Neuronal stem cell (in vitro differentiated cells): ENCODE results near the gene ATP1A3.

ENCODE experiments used
- DNase-seq: peaks from one replicate; pipeline ENCODE4 v3.0.0-alpha.2; 2013; ENCODE audit warnings: low spot score
- H2AFZ ChIP-seq: one replicate; pipeline ENCODE4 v1.6.1; 2013; ENCODE audit warnings: mild to moderate bottlenecking, low read length, inconsistent platforms
- H2AK5ac ChIP-seq: 2 replicates; pipeline ENCODE4 v1.6.1; 2013; ENCODE audit warnings: low read depth, mild to moderate bottlenecking, inconsistent platforms, low read length, moderate library complexity, mixed read lengths
- H2BK120ac ChIP-seq: 2 replicates; pipeline ENCODE4 v1.6.1; 2013; ENCODE audit warnings: low read depth, mild to moderate bottlenecking, inconsistent platforms, low read length, moderate library complexity, mixed read lengths
- H2BK12ac ChIP-seq: one replicate; pipeline ENCODE4 v1.6.1; 2013; ENCODE audit warnings: low read length, inconsistent platforms
- H2BK15ac ChIP-seq: 2 replicates; pipeline ENCODE4 v1.6.1; 2013; ENCODE audit warnings: mild to moderate bottlenecking, low read length, inconsistent platforms, mixed read lengths
- H2BK5ac ChIP-seq: one replicate; pipeline ENCODE4 v1.6.1; 2013; ENCODE audit warnings: inconsistent platforms, mild to moderate bottlenecking, low read length, moderate library complexity
- H3K14ac ChIP-seq: one replicate; pipeline ENCODE4 v1.6.1; 2013; ENCODE audit warnings: low read length, inconsistent platforms
- H3K18ac ChIP-seq: 2 replicates; pipeline ENCODE4 v1.6.1; 2013; ENCODE audit warnings: low read length, inconsistent platforms
- H3K23ac ChIP-seq: 2 replicates; pipeline ENCODE4 v1.6.1; 2013; ENCODE audit warnings: low read depth, mild to moderate bottlenecking, mixed read lengths, low read length, inconsistent platforms; ENCODE audit not compliant: poor library complexity
- H3K27ac ChIP-seq: replicated peaks from 3 replicates; pipeline ENCODE4 v1.5.1; 2013; ENCODE audit warnings: low read length, inconsistent platforms
- H3K27me3 ChIP-seq, 3 experiments: 2 replicates each; pipeline ENCODE4 v1.6.1; 2013; ENCODE audit warnings: low read length in 3 of 3, mild to moderate bottlenecking in 2 of 3, inconsistent platforms in 1 of 3, low read depth in 1 of 3, mixed read lengths in 1 of 3, moderate library complexity in 1 of 3; ENCODE audit not compliant: control insufficient read depth in 3 of 3, insufficient read depth in 3 of 3
- H3K36me3 ChIP-seq, 2 donors: replicated peaks in 1 of 2; 2 replicates each; pipeline ENCODE4 v1.6.1; 2013; ENCODE audit warnings: low read length in 2 of 2; ENCODE audit not compliant: control insufficient read depth in 2 of 2, insufficient read depth in 2 of 2
- H3K4ac ChIP-seq: 2 replicates; pipeline ENCODE4 v1.6.1; 2013; ENCODE audit warnings: inconsistent platforms, mild to moderate bottlenecking, low read length, moderate library complexity
- H3K4me1 ChIP-seq, 2 donors: 1 replicate in 1 of 2; 2 replicates in 1 of 2; pipeline ENCODE4 v1.6.1; 2013; ENCODE audit warnings: low read length in 2 of 2, low read depth in 1 of 2; ENCODE audit not compliant: control insufficient read depth in 2 of 2, insufficient read depth in 1 of 2
- H3K4me2 ChIP-seq: one replicate; pipeline ENCODE4 v1.6.1; 2013; ENCODE audit warnings: mild to moderate bottlenecking, low read length, inconsistent platforms; ENCODE audit not compliant: insufficient read depth, poor library complexity, severe bottlenecking
- H3K4me3 ChIP-seq, 2 donors: 2 replicates each; pipeline ENCODE4 v1.5.1; 2013; ENCODE audit warnings: low read length in 2 of 2, mild to moderate bottlenecking in 2 of 2, inconsistent platforms in 1 of 2, moderate library complexity in 1 of 2
- H3K79me1 ChIP-seq: one replicate; pipeline ENCODE4 v1.6.1; 2013; ENCODE audit warnings: low read depth, mild to moderate bottlenecking, inconsistent platforms, low read length, moderate library complexity
- H3K9ac ChIP-seq: one replicate; pipeline ENCODE4 v1.6.1; 2013; ENCODE audit warnings: mild to moderate bottlenecking, low read depth, low read length, inconsistent platforms; ENCODE audit not compliant: poor library complexity
- H3K9me3 ChIP-seq, 2 donors: replicated peaks in 1 of 2; 2 replicates each; pipeline versions ENCODE3 to v1.6.1; 2013; ENCODE audit warnings: low read length in 2 of 2, mild to moderate bottlenecking in 2 of 2, inconsistent platforms in 1 of 2, low read depth in 1 of 2, mixed read lengths in 1 of 2, moderate library complexity in 1 of 2; ENCODE audit not compliant: control insufficient read depth in 2 of 2, insufficient read depth in 1 of 2
- H4K8ac ChIP-seq: one replicate; pipeline ENCODE4 v1.6.1; 2013; ENCODE audit warnings: low read depth, mild to moderate bottlenecking, inconsistent platforms, low read length, moderate library complexity
- H4K91ac ChIP-seq: one replicate; pipeline ENCODE4 v1.6.1; 2013; ENCODE audit warnings: low read length, low read depth, mild to moderate bottlenecking, inconsistent platforms; ENCODE audit not compliant: poor library complexity
- WGBS, 2 donors: extraction: QIAGEN DNeasy Blood & Tissue Kit; methylation state at CpG; one replicate each; pipeline ENCODE4 v1.1.7; 2013; ENCODE audit warnings: missing lambda C conversion rate in 2 of 2, mixed read lengths in 1 of 2; ENCODE audit not compliant: insufficient read length in 2 of 2, insufficient replicate concordance in 1 of 2; ENCODE audit errors: extremely low coverage in 2 of 2; 5-methylcytosine and 5-hydroxymethylcytosine counted together

Gene ATP1A3

DNA sequence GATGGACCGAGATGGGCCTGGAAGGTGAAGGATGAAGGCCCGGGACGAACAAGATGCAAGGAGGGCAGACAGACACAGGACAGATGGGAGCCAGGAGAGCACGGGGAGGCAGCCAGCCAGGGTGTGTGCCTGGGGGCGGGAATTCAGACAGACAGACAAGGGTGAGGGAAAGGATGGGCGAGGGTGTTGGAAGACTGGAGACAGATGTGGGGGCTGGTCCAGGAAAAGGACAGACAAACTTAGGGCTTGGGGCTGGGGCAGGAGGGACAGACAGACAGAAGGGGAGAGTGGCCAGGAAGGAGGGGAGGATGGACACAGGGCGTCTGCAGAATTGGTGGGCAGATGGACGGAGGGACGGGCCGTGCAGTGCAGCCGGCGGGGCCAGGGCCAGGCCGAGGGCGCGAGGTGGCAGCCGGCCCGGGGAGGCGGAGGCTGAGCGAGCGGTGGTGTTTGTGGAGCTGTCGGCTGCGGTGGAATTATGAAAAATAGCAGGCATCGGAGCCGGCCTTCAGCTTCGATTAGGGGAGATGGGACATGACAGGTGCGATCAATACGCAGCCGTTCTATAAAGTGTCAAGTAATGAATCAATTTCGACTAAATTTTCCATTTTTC is 61.2 kb downstream of the ATP1A3 start:
- no peak overlapping the region for H3K4me3 ChIP-seq
- no peak overlapping the region for H3K4me2 ChIP-seq
- peaks cover 6 to 10% of the 10 kb centered on the region in 2 donors for H3K4me1 ChIP-seq
- H3K27me3 ChIP-seq = peaks cover 38 to 98% (median 91%) of the 10 kb centered on the region in 3 experiments
- no peak overlapping the region for H2BK12ac ChIP-seq
- no peak overlapping the region for H2BK5ac ChIP-seq
- H3K9me3 ChIP-seq = peaks cover 0 to 2% of the 10 kb centered on the region in 2 donors
- no peaks in the 10 kb centered on the region for H3K79me1 ChIP-seq
- H2BK120ac ChIP-seq = no peak overlapping the region
- no peak overlapping the region for H2AFZ ChIP-seq
- H3K36me3 ChIP-seq = no peaks in the 10 kb centered on the region
- H3K14ac ChIP-seq = peak overlapping the region; percentile 72
- no peak for DNase-seq
- no peak overlapping the region for H4K8ac ChIP-seq
- H3K27ac ChIP-seq = no peak overlapping the region
- WGBS, 2 donors = no CpG with 5 or more reads among the region's 29 CpGs
- H3K4ac ChIP-seq = no peak overlapping the region
- H2BK15ac ChIP-seq = no peak overlapping the region
- no peak overlapping the region for H2AK5ac ChIP-seq
- H3K9ac ChIP-seq = no peak overlapping the region
- no peak overlapping the region for H3K23ac ChIP-seq
- no peak overlapping the region for H3K18ac ChIP-seq
- no peak overlapping the region for H4K91ac ChIP-seq

DNA sequence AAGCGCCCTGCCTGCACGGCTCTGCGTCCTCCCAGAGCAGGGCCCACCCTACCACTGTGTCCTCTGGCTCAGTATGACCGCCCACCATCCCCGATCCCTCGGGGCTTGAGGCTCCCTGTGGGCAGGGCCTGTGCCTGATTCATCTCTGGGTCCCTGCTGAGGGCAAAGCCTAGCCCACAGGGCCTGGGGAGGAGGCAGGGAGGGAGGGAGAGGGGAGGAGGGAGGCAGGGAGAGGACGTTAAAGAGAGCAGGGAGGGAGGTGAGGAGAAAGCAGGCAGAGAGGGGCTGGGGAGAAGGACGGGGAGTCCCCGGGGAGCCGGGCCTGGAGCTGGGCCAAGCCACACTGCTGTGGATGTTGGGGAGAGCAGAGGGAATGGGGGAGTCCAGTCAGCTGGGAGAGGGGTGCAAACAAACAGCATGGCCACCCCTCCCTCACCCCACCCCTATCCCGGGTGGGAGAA is 61.7 kb downstream of the ATP1A3 start:
- Histone ChIP-seq H3K27me3 (peaks cover 40 to 97% (median 91%) of the 10 kb centered on the region in 3 experiments), H3K4me2 (no peak overlapping the region), H3K36me3 (no peaks in the 10 kb centered on the region), H3K9me3 (peaks cover 0 to 2% of the 10 kb centered on the region in 2 donors), H2BK120ac (no peak overlapping the region), H2AK5ac (peak overlapping the region; percentile 29), H3K79me1 (no peaks in the 10 kb centered on the region), H3K9ac (no peak overlapping the region), H3K4me1 (peaks cover 6 to 10% of the 10 kb centered on the region in 2 donors), H4K91ac (no peak overlapping the region), H3K23ac (peak overlapping the region; percentile 49), H3K4ac (no peak overlapping the region), H3K18ac (no peak overlapping the region), H2BK12ac (no peak overlapping the region), H3K4me3 (no peak overlapping the region), H3K14ac (peak overlapping the region; percentile 94), H2BK15ac (peak overlapping the region; percentile 59), H3K27ac (no peak overlapping the region), H2BK5ac (no peak overlapping the region), H4K8ac (no peak overlapping the region), H2AFZ (no peak overlapping the region)
- no peak for DNase-seq
- WGBS, 2 donors = no CpG with 5 or more reads among the region's 11 CpGs

DNA sequence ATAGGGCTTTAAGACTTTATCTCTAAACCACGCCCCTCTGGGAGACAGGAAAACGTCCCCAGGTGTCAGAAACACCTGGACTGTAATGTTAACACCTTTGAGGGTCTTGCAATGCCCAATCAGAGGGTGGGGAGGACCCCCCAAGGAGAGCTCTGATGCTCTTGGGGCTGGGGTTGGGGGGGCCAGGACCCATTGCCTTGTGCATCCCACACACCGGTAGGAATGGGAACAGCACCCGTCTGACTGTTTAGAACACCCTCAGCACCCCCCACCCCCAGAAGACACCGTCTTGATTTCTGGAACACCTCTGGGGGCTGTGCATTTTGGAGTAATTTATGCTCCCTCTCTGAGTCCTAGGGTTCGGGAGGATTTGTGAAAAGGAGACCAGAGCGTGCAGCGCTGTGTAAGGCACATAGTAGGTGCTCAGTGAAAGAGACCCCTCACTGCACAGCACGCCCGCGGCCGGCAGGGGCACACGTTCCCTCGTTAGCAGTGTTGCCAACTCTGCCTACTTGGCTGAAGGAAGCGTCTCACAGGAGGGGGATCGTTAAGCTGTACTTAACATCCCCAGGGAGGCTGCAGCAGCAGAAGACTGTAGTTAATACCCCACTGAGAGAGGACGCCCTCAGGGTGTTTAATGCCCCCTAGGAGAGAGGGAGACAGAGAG is 63.0 kb downstream of the ATP1A3 start:
- peaks cover 6 to 10% of the 10 kb centered on the region in 2 donors for H3K4me1 ChIP-seq
- no CpG with 5 or more reads among the region's 17 CpGs for WGBS, 2 donors

DNA sequence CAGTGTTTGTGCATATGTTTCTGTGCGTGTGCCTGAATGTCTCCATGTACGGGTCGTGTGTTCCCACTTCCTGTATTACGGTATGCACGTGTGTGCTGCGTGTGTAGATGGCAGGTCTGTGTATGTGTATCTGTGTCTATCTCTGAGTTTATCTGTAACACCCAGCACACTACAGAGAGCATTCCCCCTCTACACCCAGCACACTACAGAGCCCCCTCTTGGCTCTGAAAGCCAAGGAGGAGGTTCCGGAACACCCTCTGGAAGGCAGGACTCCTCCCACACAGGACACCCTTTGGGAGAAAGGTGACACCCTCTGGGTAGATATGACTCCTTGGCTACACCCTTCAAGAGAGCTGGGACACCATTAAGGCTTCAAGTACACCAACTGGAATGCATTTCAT is 63.7 kb downstream of the ATP1A3 start:
- no peak overlapping the region for H2BK5ac ChIP-seq
- no peak overlapping the region for H3K4ac ChIP-seq
- no peak for DNase-seq
- no peaks in the 10 kb centered on the region for H3K36me3 ChIP-seq
- no peak overlapping the region for H4K91ac ChIP-seq
- peaks cover 45 to 97% (median 90%) of the 10 kb centered on the region in 3 experiments for H3K27me3 ChIP-seq
- H3K79me1 ChIP-seq = no peaks in the 10 kb centered on the region
- WGBS, 2 donors = no CpG with 5 or more reads among the region's 7 CpGs
- H3K18ac ChIP-seq = no peak overlapping the region
- no peak overlapping the region for H2BK15ac ChIP-seq
- no peak overlapping the region for H2BK12ac ChIP-seq
- no peak overlapping the region for H4K8ac ChIP-seq
- peaks cover 6 to 10% of the 10 kb centered on the region in 2 donors for H3K4me1 ChIP-seq
- no peak overlapping the region for H3K23ac ChIP-seq
- H2AK5ac ChIP-seq = no peak overlapping the region
- no peak overlapping the region for H3K4me3 ChIP-seq
- H3K27ac ChIP-seq = no peak overlapping the region
- H3K14ac ChIP-seq = no peak overlapping the region
- H3K4me2 ChIP-seq = no peak overlapping the region
- no peak overlapping the region for H2BK120ac ChIP-seq
- H2AFZ ChIP-seq = no peak overlapping the region
- H3K9ac ChIP-seq = no peak overlapping the region
- peaks cover 0 to 9% of the 10 kb centered on the region in 2 donors for H3K9me3 ChIP-seq

More for the DNA sequence above, 63.0 kb downstream of the ATP1A3 start:
- no peak overlapping the region for H2BK15ac ChIP-seq
- no peak overlapping the region for H4K91ac ChIP-seq
- H3K23ac ChIP-seq = no peak overlapping the region
- no peak overlapping the region for H2BK120ac ChIP-seq
- no peak overlapping the region for H3K27ac ChIP-seq
- H2AK5ac ChIP-seq = no peak overlapping the region
- no peak overlapping the region for H2BK12ac ChIP-seq
- H3K9ac ChIP-seq = no peak overlapping the region
- peaks cover 0 to 5% of the 10 kb centered on the region in 2 donors for H3K9me3 ChIP-seq
- no peak for DNase-seq
- H3K18ac ChIP-seq = no peak overlapping the region
- H4K8ac ChIP-seq = no peak overlapping the region
- no peak overlapping the region for H3K4me2 ChIP-seq
- no peak overlapping the region for H2AFZ ChIP-seq
- H3K4ac ChIP-seq = no peak overlapping the region
- no peaks in the 10 kb centered on the region for H3K79me1 ChIP-seq
- no peaks in the 10 kb centered on the region for H3K36me3 ChIP-seq
- no peak overlapping the region for H3K14ac ChIP-seq
- H3K4me3 ChIP-seq = no peak overlapping the region
- H3K27me3 ChIP-seq = peaks cover 44 to 97% (median 89%) of the 10 kb centered on the region in 3 experiments
- H2BK5ac ChIP-seq = no peak overlapping the region
